Panc1 (cell line): ENCODE results near the gene PRDM2.

Source experiments
- CTCF ChIP-seq: fragments of 450-650 bp; IDR thresholded peaks from 2 replicates; pipeline ENCODE4 v1.5.1; 2017; ENCODE audit warnings: mild to moderate bottlenecking
- POLR2AphosphoS5 ChIP-seq: IDR thresholded peaks from 2 replicates; pipeline ENCODE4 v1.6.1; 2012; ENCODE audit warnings: mild to moderate bottlenecking, low read depth, low read length, moderate library complexity
- REST ChIP-seq, 2 experiments: IDR thresholded peaks; 2 replicates each; pipeline ENCODE4 v1.6.1; 2011 to 2012; ENCODE audit warnings: low read depth in 2 of 2, control low read depth in 1 of 2, low read length in 1 of 2, mild to moderate bottlenecking in 1 of 2, moderate library complexity in 1 of 2; ENCODE audit not compliant: insufficient read depth in 1 of 2
- SIN3A ChIP-seq: IDR thresholded peaks from 2 replicates; pipeline ENCODE4 v1.6.1; 2012; ENCODE audit warnings: low read depth, mild to moderate bottlenecking, low read length, moderate library complexity, borderline replicate concordance; ENCODE audit not compliant: insufficient read depth

GRCh38 chr1:13679651-13680050 is 20.3 kb upstream of the PRDM2 start:
- TF ChIP-seq CTCF (no peak), SIN3A (no peak), POLR2AphosphoS5 (no peak), REST (IDR thresholded peaks at IDR 0.05; ENCODE audit: insufficient read depth in 1 of 2, low read depth in 2 of 2, low read length in 1 of 2) (no peak)
